ENCODE measurements around the gene DSCAML1.

DNA sequence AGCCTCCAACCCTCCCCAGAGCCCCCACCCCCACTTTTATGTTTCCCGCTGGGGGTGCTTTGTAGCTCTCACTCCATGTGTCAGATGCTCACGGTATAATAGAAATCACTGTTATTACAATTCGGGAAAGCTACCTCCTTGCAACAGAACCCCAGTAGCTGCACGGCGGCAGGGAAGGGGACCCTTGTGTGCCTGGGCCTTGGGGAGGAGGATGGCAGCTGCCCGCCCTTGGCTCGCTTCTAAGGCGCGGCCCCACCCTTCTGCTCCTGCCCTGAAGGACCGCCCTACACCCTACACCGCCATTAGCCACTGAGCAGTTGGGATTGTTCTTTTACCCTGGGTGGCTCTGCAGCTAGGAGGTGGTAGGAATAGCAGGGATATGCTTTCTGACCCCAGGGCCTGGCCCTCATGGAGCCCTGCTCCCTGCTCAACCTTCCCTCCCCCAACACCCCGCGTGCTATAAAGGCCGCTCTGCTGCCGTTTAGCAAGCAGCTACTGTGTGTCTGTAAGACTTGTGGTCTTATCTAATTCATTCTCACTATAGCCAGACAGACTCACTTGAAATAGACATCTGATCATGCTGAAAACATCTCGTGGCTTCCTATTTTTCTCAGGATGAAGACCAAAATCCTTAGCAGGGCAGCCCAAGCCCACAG lies 249.7 kb downstream of the DSCAML1 start:
- TF ChIP-seq RAD21 (CRISPR knock-in tag; conservative IDR thresholded peaks at IDR 0.05 in 1 of 2, IDR thresholded peaks at IDR 0.05 in 1 of 2), result no peak
- TF ChIP-seq NR2C1 (IDR thresholded peaks at IDR 0.05), result no peak
- TF ChIP-seq NR2C1 (tag; IDR thresholded peaks at IDR 0.05), result no peak
- TF ChIP-seq, protein P1, sequence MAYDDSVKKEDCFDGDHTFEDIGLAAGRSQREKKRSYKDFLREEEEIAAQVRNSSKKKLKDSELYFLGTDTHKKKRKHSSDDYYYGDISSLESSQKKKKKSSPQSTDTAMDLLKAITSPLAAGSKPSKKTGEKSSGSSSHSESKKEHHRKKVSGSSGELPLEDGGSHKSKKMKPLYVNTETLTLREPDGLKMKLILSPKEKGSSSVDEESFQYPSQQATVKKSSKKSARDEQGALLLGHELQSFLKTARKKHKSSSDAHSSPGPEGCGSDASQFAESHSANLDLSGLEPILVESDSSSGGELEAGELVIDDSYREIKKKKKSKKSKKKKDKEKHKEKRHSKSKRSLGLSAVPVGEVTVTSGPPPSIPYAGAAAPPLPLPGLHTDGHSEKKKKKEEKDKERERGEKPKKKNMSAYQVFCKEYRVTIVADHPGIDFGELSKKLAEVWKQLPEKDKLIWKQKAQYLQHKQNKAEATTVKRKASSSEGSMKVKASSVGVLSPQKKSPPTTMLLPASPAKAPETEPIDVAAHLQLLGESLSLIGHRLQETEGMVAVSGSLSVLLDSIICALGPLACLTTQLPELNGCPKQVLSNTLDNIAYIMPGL (CRISPR knock-in tag; IDR thresholded peaks at IDR 0.05), result no peak
- TF ChIP-seq NRF1 (conservative IDR thresholded peaks at IDR 0.05 in 1 of 2, IDR thresholded peaks at IDR 0.05 in 1 of 2), result no peak
- no peak for TF ChIP-seq SP1 (CRISPR knock-in tag; IDR thresholded peaks at IDR 0.05)
- no peak for TF ChIP-seq SREBF1 (IDR thresholded peaks at IDR 0.05; ENCODE audit: borderline replicate concordance, low read depth, low read length)
- no peak for TF ChIP-seq POLR2A (conservative IDR thresholded peaks at IDR 0.05)
- no peak for TF ChIP-seq CBX2 (IDR thresholded peaks at IDR 0.05; ENCODE audit: insufficient read depth, low read length, poor library complexity, severe bottlenecking)
- TF ChIP-seq, protein P2, sequence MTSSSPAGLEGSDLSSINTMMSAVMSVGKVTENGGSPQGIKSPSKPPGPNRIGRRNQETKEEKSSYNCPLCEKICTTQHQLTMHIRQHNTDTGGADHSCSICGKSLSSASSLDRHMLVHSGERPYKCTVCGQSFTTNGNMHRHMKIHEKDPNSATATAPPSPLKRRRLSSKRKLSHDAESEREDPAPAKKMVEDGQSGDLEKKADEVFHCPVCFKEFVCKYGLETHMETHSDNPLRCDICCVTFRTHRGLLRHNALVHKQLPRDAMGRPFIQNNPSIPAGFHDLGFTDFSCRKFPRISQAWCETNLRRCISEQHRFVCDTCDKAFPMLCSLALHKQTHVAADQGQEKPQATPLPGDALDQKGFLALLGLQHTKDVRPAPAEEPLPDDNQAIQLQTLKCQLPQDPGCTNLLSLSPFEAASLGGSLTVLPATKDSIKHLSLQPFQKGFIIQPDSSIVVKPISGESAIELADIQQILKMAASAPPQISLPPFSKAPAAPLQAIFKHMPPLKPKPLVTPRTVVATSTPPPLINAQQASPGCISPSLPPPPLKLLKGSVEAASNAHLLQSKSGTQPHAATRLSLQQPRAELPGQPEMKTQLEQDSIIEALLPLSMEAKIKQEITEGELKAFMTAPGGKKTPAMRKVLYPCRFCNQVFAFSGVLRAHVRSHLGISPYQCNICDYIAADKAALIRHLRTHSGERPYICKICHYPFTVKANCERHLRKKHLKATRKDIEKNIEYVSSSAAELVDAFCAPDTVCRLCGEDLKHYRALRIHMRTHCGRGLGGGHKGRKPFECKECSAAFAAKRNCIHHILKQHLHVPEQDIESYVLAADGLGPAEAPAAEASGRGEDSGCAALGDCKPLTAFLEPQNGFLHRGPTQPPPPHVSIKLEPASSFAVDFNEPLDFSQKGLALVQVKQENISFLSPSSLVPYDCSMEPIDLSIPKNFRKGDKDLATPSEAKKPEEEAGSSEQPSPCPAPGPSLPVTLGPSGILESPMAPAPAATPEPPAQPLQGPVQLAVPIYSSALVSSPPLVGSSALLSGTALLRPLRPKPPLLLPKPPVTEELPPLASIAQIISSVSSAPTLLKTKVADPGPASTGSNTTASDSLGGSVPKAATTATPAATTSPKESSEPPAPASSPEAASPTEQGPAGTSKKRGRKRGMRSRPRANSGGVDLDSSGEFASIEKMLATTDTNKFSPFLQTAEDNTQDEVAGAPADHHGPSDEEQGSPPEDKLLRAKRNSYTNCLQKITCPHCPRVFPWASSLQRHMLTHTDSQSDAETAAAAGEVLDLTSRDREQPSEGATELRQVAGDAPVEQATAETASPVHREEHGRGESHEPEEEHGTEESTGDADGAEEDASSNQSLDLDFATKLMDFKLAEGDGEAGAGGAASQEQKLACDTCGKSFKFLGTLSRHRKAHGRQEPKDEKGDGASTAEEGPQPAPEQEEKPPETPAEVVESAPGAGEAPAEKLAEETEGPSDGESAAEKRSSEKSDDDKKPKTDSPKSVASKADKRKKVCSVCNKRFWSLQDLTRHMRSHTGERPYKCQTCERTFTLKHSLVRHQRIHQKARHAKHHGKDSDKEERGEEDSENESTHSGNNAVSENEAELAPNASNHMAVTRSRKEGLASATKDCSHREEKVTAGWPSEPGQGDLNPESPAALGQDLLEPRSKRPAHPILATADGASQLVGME (CRISPR knock-in tag; IDR thresholded peaks at IDR 0.05), result no peak

All from K562 (cell line).